Measurements from ENCODE around the gene ARHGAP5. TPM values are rescaled to one million over a fixed set of nuclear protein-coding genes. Genes with fewer than 3 reads are reported as not detected.

ARHGAP5 gene
- total RNA-seq, 1 donor from 2014 or later, result 157 TPM

GRCh38 chr14:32078023-32078857 lies 1.1 kb downstream of the ARHGAP5 start:
- Mint-ChIP-seq H3K27ac (peak overlapping the region; percentile 98), H3K36me3 (peaks cover 7% of the 10 kb centered on the region), H3K9me3 (peaks cover 4% of the 10 kb centered on the region), H3K27me3 (no peaks in the 10 kb centered on the region), H3K4me3 (peak overlapping the region; percentile 99), H3K4me1 (ENCODE audit: unreplicated experiment) (peaks cover 43% of the 10 kb centered on the region)
- no peak for DNase-seq (ENCODE audit: extremely low spot score, unreplicated experiment)
- no peak for TF ChIP-seq CTCF (conservative IDR thresholded peaks at IDR 0.05)

GRCh38 chr14:32078858-32079216 lies 1.7 kb downstream of the ARHGAP5 start:
- no peak for TF ChIP-seq CTCF (conservative IDR thresholded peaks at IDR 0.05)
- peaks cover 44% of the 10 kb centered on the region for H3K4me1 Mint-ChIP-seq (ENCODE audit: unreplicated experiment)
- peaks cover 4% of the 10 kb centered on the region for H3K9me3 Mint-ChIP-seq
- no peaks in the 10 kb centered on the region for H3K27me3 Mint-ChIP-seq
- H3K27ac Mint-ChIP-seq, result peak overlapping the region; percentile 98
- no peak for DNase-seq (ENCODE audit: extremely low spot score, unreplicated experiment)
- H3K4me3 Mint-ChIP-seq, result peak overlapping the region; percentile 99
- H3K36me3 Mint-ChIP-seq, result peaks cover 7% of the 10 kb centered on the region

- no peak for DNase-seq (ENCODE audit: extremely low spot score, unreplicated experiment)
- H3K27me3 Mint-ChIP-seq, result no peaks in the 10 kb centered on the region
- peaks cover 4% of the 10 kb centered on the region for H3K9me3 Mint-ChIP-seq
- H3K27ac Mint-ChIP-seq, result peak overlapping the region; percentile 98
- TF ChIP-seq CTCF (conservative IDR thresholded peaks at IDR 0.05), result no peak
- H3K4me1 Mint-ChIP-seq (ENCODE audit: unreplicated experiment), result peaks cover 44% of the 10 kb centered on the region
- H3K4me3 Mint-ChIP-seq, result peak overlapping the region; percentile 99
- peaks cover 7% of the 10 kb centered on the region for H3K36me3 Mint-ChIP-seq
These were observed 2.2 kb downstream of the ARHGAP5 start for GRCh38 chr14:32079264-32079663.

GRCh38 chr14:32080001-32080510 lies 3.0 kb downstream of the ARHGAP5 start:
- no peak for DNase-seq (ENCODE audit: extremely low spot score, unreplicated experiment)
- Mint-ChIP-seq H3K9me3 (peaks cover 4% of the 10 kb centered on the region), H3K4me1 (ENCODE audit: unreplicated experiment) (peaks cover 46% of the 10 kb centered on the region), H3K27me3 (no peaks in the 10 kb centered on the region), H3K27ac (no peak overlapping the region), H3K36me3 (peaks cover 11% of the 10 kb centered on the region), H3K4me3 (peak overlapping the region; percentile 41)
- no peak for TF ChIP-seq CTCF (conservative IDR thresholded peaks at IDR 0.05)

GRCh38 chr14:32081901-32082300 lies 4.8 kb downstream of the ARHGAP5 start:
- Mint-ChIP-seq H3K27ac (no peak overlapping the region), H3K27me3 (no peaks in the 10 kb centered on the region), H3K36me3 (peaks cover 11% of the 10 kb centered on the region), H3K9me3 (peaks cover 4% of the 10 kb centered on the region), H3K4me1 (ENCODE audit: unreplicated experiment) (peaks cover 49% of the 10 kb centered on the region), H3K4me3 (no peak overlapping the region)
- no peak for DNase-seq (ENCODE audit: extremely low spot score, unreplicated experiment)
- no peak for TF ChIP-seq CTCF (conservative IDR thresholded peaks at IDR 0.05)
